HG03469 (cell line): Measurements from ENCODE around the gene TRAPPC8.
A peak's percentile ranks its signal among the peaks of the same experiment; 100 is the strongest.
"Not testable (repeated sequence)": the region's sequence is repeated elsewhere in the genome, so short reads cannot be mapped to it uniquely, and the experiment has no call there.

Experiments used
- ATAC-seq: cut with Tn5 transposase; IDR thresholded peaks from one replicate; pipeline ENCODE4 v1.9.1; 2021; ENCODE audit warnings: mild to moderate bottlenecking, moderate library complexity, moderate number of reproducible peaks; ENCODE audit not compliant: unreplicated experiment

Gene TRAPPC8

GRCh38 chr18:31942999-31943877, at the start of gene TRAPPC8:
TRAPPC8 (minus strand) TSS chr18:31943128; CDS start chr18:31942764, 364 bp downstream.
- peak; percentile 79 for ATAC-seq

GRCh38 chr18:31990823-31991222, 47.9 kb upstream of the TRAPPC8 start:
- ATAC-seq = peak; percentile 100

- no peak for ATAC-seq
Measured at GRCh38 chr18:31983976-31984375, 41.0 kb upstream of the TRAPPC8 start.

- ATAC-seq = no peak
Measured at GRCh38 chr18:31983020-31983419, 40.1 kb upstream of the TRAPPC8 start.

DNA sequence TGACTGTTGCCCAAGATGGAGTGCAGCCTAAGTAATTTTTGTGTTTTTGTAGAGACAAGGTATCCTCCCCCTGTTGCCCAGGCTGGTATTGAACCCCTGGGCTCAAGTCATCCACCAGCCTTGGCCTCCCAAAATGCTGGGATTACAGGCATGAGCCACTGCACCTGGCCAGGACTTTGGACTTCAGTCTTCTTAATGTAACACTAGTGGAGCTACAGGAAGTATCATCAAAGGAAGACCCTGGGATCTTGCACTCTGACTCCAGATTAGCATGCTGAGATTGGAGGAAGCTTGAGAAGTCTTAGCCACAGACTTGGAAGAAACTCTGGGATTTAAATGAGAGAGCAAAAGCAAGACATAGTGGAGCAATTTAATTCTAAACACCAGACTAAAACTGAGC, 37.9 kb upstream of the TRAPPC8 start:
- ATAC-seq = no peak

DNA sequence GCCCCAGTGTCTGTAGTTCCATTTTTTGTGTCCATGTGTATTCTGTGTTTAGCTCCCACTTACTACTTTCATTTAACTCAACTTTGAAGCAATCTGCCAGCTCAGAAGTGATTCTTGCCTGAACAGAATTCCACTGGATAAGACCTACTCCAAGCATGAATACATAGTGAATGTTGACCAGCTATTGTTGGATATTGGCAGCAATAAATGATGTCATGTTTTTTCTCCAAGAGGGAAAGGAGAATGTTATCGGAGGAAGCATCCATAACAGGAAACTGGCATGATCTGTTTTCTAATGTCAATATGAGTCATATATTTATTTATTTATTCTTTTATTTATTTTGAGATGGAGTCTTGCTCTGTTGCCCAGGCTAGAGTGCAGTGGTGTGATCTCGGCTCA, 36.8 kb upstream of the TRAPPC8 start:
- ATAC-seq = no peak

GRCh38 chr18:31978616-31979015, 35.7 kb upstream of the TRAPPC8 start:
- ATAC-seq = no peak

GRCh38 chr18:31977270-31977872, 34.4 kb upstream of the TRAPPC8 start:
- ATAC-seq = no peak

DNA sequence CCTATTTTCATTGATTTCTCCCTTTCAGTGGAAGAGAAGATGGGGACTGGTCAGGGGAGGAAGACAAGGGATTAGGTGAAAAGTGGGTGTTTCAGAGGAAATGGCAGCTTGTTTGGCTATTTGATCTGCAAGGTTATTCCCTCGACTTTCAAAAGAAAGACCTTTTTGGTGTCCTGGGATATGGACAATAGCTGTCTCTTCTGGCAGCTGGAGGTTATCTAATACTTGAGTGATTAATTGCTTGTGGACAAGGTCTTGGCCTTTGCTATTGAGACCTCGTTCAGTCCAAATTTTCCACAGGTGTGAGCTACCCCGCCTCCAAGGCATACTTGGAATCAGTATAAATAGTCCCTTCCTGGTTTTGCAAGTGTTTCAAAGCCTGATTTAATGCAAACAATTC, 33.3 kb upstream of the TRAPPC8 start:
- no peak for ATAC-seq

DNA sequence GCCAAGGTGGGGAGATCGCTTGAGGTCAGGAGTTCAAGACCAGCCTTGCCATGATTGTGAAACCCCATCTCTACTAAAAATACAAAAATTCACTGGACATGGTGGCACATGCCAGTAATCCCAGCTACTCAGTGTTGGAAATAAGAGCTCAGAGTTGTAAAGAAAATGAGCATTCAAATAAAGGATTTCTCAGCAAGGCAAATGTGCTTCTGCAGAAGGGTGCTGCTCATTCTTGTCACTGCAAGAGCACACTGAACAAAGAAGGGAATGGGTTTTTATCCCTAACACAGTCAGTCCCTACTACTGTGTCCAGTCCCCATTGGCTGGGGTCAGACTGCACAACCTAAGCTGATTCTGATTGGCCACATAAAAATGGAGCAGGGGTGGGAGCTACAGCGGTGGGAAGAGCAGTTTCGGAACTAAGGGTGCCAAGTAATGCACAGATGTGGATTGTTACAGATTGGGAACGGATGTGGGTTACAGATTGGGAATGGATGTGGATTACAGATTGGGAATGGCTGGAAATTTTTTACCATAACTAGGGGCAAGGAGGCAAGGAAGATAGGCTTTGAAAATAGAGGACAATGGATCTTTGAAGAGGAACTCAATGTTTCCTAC, 31.1 kb upstream of the TRAPPC8 start:
- ATAC-seq = no peak

DNA sequence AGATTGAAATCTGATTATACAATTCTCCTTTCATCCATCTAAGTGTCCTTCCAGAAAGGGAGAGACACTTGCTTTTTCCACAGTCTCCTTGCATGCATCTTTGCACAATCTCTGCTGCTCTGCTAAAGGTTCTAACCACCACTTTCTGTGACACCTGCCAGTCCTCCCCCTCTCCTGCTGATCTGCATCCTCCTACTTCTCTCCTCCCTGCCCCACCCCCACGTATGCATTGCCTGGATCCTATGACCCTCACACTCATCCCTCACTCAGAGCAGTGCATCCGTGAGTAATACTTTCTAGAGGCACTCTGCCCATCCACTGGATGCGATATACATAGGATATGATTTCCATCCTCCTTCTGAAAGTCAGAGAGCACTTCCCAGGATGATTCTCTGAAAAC, 27.7 kb upstream of the TRAPPC8 start:
- no peak for ATAC-seq

DNA sequence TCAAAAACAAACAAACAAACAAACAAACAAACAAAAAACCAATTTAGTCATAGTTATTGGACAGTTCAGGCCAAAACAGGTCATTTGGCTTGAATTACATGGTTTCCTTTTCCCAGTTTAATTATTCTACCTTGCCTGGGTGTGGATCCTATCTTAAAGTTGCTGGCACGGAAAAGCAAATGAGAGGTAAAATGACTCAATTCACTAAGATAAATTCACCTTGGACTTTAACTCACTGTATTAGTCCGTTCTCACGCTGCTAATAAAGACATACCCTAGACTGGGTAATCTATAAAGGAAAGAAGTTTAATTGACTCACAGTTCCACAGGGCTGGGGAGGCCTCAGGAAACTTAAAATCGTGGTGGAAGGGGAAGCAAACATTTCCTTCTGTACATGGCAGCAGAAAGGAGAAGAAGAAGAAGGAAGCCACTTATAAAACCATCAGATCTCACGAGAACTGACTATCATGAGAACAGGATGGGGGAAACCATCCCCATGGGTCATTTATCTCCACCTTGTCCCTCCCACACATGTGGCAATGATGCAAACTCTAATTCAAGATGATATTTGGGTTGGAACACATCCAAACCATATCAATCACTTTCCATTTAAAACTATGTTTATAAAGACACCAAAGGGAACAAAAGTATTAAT, 22.5 kb upstream of the TRAPPC8 start:
- no peak for ATAC-seq

- no peak for ATAC-seq
Measured at GRCh38 chr18:31957728-31958127, 14.8 kb upstream of the TRAPPC8 start.

GRCh38 chr18:31954349-31954748, 11.4 kb upstream of the TRAPPC8 start:
- ATAC-seq = no peak

GRCh38 chr18:31953699-31954098, 10.8 kb upstream of the TRAPPC8 start:
- ATAC-seq = not testable (repeated sequence)

DNA sequence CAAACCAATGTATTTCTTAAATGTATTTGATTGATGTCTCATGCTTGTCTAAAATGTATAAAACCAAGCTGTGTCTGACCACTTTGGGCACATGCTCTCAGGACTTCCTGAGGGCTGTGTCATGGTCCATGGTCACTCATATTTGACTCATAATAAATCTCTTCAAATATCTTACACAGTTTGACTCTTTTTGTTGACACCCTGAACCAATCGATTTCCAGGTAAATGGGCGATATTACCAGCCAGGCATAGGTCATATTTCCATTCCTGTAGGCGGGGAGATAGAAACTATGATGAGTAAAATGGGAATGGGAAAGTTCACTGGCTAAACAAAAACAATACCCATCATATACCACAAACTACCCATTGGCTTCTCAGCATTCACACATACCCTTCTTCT, 9.3 kb upstream of the TRAPPC8 start:
- no peak for ATAC-seq

DNA sequence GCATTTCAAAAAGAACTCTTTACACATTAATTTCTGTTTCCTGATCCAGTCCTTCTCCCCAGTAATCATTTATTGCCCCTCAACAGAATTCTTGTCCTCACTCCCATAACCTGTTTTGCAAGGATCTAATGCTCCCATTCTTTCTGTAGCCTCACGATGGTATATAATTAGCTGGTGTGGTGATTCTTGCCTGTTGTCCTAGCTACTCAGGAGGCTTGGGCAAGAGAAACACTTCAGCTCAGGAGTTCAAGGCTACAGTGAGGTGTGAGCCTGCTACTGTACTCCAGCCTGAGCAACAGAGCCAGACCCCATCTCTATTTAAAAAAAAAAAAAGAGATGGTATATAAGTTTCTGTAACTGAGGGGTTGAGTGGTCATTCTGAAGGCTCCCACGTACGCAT, 7.7 kb upstream of the TRAPPC8 start:
- ATAC-seq = no peak

DNA sequence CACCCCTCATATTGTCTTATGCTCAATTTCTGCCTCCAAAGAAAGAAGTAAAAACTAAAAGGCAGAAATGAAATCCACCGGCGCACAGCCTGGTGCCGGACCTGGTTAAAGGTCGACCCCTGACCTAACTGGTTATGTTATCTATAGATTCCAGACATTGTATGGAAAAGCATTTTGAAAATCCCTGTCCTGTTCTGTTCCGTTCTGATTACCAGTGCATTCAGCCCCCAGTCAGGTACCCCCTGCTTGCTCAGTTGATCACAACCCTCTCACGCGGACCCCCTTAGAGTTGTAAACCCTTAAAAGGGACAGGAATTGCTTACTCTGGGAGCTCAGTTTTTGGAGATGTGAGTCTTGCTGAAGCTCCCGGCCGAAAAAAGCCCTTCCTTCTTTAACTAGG, 5.4 kb upstream of the TRAPPC8 start:
- ATAC-seq = not testable (repeated sequence)

- ATAC-seq = no peak
Measured at GRCh38 chr18:31946305-31947046, 3.5 kb upstream of the TRAPPC8 start.

- no peak for ATAC-seq
Measured at GRCh38 chr18:31943878-31944816, 1.2 kb upstream of the TRAPPC8 start.
